Fibroblast of the aortic adventitia (primary cell): Measurements from ENCODE around the gene FFAR3. TPM values are rescaled to one million over a fixed set of nuclear protein-coding genes. Genes with fewer than 3 reads are reported as not detected.

Source experiments
- DNase-seq: peaks from one replicate; pipeline ENCODE4 v3.0.0-alpha.2; 2010; ENCODE audit warnings: low read depth
- H3K4me3 ChIP-seq: 2 replicates; pipeline ENCODE4 v1.5.1; 2011; ENCODE audit warnings: low read depth, mild to moderate bottlenecking, control low read depth, low read length, moderate library complexity
- total RNA-seq: library from RNA; depleted of rRNA; stranded (reverse); fragments of >200 nt; gene quantifications from 2 replicates; pipeline ENCODE4 v1.2.3, GENCODE V29; 2012; ENCODE audit warnings: low replicate concordance
- TF ChIP-seq, protein P1 (sequence below): IDR thresholded peaks from 2 replicates; pipeline ENCODE4 v1.5.1; 2011; ENCODE audit warnings: mild to moderate bottlenecking, low read length, control low read depth, inconsistent platforms; ENCODE audit not compliant: insufficient read depth

FFAR3 gene
- total RNA-seq, 1 donor, result not detected

- no peak overlapping the region for H3K4me3 ChIP-seq
- no peak for DNase-seq
- TF ChIP-seq, protein P1, sequence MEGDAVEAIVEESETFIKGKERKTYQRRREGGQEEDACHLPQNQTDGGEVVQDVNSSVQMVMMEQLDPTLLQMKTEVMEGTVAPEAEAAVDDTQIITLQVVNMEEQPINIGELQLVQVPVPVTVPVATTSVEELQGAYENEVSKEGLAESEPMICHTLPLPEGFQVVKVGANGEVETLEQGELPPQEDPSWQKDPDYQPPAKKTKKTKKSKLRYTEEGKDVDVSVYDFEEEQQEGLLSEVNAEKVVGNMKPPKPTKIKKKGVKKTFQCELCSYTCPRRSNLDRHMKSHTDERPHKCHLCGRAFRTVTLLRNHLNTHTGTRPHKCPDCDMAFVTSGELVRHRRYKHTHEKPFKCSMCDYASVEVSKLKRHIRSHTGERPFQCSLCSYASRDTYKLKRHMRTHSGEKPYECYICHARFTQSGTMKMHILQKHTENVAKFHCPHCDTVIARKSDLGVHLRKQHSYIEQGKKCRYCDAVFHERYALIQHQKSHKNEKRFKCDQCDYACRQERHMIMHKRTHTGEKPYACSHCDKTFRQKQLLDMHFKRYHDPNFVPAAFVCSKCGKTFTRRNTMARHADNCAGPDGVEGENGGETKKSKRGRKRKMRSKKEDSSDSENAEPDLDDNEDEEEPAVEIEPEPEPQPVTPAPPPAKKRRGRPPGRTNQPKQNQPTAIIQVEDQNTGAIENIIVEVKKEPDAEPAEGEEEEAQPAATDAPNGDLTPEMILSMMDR, result no peak
Measured at GRCh38 chr19:35317464-35318043, 40.7 kb upstream of the FFAR3 start.

GRCh38 chr19:35318679-35319448, 39.4 kb upstream of the FFAR3 start:
- TF ChIP-seq, protein P1, result no peak
- peak; percentile 55 for DNase-seq

GRCh38 chr19:35320065-35320713, 38.1 kb upstream of the FFAR3 start:
- DNase-seq, result no peak
- TF ChIP-seq, protein P1, result no peak
- H3K4me3 ChIP-seq, result no peak overlapping the region

More at GRCh38 chr19:35318679-35319448, 39.4 kb upstream of the FFAR3 start:
- no peak overlapping the region for H3K4me3 ChIP-seq

DNA sequence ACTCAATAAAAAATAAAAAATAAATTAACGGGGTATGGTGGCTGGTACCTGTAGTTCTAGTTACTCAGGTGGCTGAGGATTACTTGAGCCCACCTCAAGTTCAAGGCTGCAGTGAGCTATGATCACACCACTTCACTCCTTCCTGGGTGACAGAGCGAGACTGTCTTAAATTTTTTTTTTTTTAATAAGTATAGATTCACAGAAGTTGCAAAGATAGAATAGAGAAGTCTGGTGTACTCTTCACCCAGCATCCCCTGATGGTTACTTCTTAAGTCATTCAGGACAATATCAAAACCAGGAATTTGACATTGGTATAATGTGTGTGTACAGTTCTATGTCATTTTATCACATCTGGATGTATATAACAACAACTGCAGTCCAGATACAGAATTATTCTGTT, 37.0 kb upstream of the FFAR3 start:
- DNase-seq, result no peak
- H3K4me3 ChIP-seq, result no peak overlapping the region
- TF ChIP-seq, protein P1, result no peak

DNA sequence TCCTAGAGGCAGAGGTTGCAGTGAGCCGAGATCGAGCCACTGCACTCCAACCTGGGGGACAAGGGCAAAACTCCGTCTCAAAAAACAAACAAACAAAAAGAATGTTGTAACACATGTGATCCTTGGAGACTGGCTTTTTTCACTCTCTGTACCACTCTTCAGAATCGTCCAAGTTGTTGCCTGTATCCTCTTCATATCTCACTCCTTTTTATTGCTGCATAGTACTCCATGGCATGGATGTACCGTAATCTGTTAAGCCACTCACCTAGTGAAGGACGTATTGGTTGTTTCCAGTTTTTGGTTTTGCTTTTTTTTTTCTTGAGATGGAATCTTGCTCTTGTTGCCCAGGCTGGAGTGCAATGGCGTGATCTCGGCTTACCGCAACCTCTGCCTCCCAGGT, 36.2 kb upstream of the FFAR3 start:
- TF ChIP-seq, protein P1, result no peak
- DNase-seq, result no peak
- H3K4me3 ChIP-seq, result no peak overlapping the region

DNA sequence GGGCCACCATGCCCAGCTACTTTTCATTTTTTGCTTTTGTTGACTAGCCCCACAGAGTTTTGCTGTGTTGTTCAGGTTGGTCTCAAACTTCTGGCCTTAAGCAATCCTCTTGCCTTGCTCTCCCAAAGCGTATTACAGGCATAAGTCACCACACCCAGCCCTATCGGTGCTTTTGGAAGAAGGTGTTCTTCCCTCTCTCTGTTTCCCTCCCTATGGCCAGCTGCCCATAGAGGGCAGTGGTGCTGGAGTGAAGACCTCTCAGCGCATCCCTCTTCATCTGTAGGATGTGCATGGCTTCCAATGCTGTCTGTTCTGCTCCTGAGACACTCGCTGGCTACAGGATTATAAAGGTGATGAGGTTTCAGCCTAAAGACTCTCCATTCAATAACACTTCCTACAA, 30.6 kb upstream of the FFAR3 start:
- TF ChIP-seq, protein P1, result no peak
- DNase-seq, result no peak
- no peak overlapping the region for H3K4me3 ChIP-seq
